WTC11 (cell line): ENCODE results near the gene PFDN1. TPM values are rescaled to one million over a fixed set of nuclear protein-coding genes. Genes with fewer than 3 reads are reported as not detected.
"Not testable (repeated sequence)": the region's sequence is repeated elsewhere in the genome, so short reads cannot be mapped to it uniquely, and the experiment has no call there.

ENCODE experiments used
- ATAC-seq: fragments of 200-7000 bp; cut with Tn5 transposase; 2 replicates; pipeline ENCODE4 v1.10.0; 2021; ENCODE audit warnings: mild to moderate bottlenecking, moderate library complexity
- CTCF ChIA-PET: fragments of 300-600 bp; sonication (Branson Sonifier 250); formaldehyde crosslinking; loops from one replicate; lab custom pipeline; 2021; ENCODE audit warnings: antibody characterized with exemption; lab: Charles Lee
- POLR2A ChIA-PET: fragments of 350-600 bp; sonication (Branson Sonifier 250); formaldehyde crosslinking; loops from one replicate; lab custom pipeline; 2021; ENCODE audit warnings: antibody characterized with exemption; lab: Charles Lee
- DNase-seq: peaks from one replicate; pipeline ENCODE4 v3.0.0; 2021; ENCODE audit warnings: low spot score
- H3K27ac Mint-ChIP-seq: 2 replicates; pipeline ENCODE4 v1.8.0; 2021; ENCODE audit warnings: mixed read lengths
- H3K27me3 Mint-ChIP-seq: 2 replicates; pipeline ENCODE4 v1.8.0; 2021; ENCODE audit warnings: low read depth, mild to moderate bottlenecking, moderate library complexity, mixed read lengths
- H3K36me3 Mint-ChIP-seq: 2 replicates; pipeline ENCODE4 v1.8.0; 2021; ENCODE audit warnings: mixed read lengths
- H3K4me1 Mint-ChIP-seq: 2 replicates; pipeline ENCODE4 v1.8.0; 2022; ENCODE audit warnings: mixed read lengths
- H3K4me3 Mint-ChIP-seq: 2 replicates; pipeline ENCODE4 v1.8.0; 2021; ENCODE audit warnings: mild to moderate bottlenecking, moderate library complexity, mixed read lengths
- H3K9me3 Mint-ChIP-seq: 2 replicates; pipeline ENCODE4 v1.8.0; 2021; ENCODE audit warnings: mixed read lengths
- CBFB ChIP-seq: sonication (generic); formaldehyde crosslinking; IDR thresholded peaks from 2 replicates; pipeline ENCODE4 v1.8.1; 2022; ENCODE audit warnings: mild to moderate bottlenecking, low read depth, missing genetic modification reagents
- FOXK1 ChIP-seq: sonication (generic); formaldehyde crosslinking; IDR thresholded peaks from 2 replicates; pipeline ENCODE4 v1.8.0; 2022; ENCODE audit warnings: mild to moderate bottlenecking, moderate library complexity, missing genetic modification reagents
- JAZF1 ChIP-seq: fragments of 250-450 bp; sonication (Bioruptor Pico); IDR thresholded peaks from 2 replicates; pipeline ENCODE4 v1.9.0; 2021; ENCODE audit warnings: moderate library complexity, mild to moderate bottlenecking, inconsistent platforms
- NFE2L1 ChIP-seq: sonication (generic); formaldehyde crosslinking; IDR thresholded peaks from 2 replicates; pipeline ENCODE4 v1.8.1; 2023; ENCODE audit warnings: missing genetic modification reagents
- NFYB ChIP-seq: sonication (generic); formaldehyde crosslinking; conservative IDR thresholded peaks from 2 replicates; pipeline ENCODE4 v1.8.0; 2022; ENCODE audit warnings: low read depth, missing genetic modification reagents
- PRRX2 ChIP-seq: fragments of 250-450 bp; sonication (Bioruptor Pico); IDR thresholded peaks from 2 replicates; pipeline ENCODE4 v1.8.0; 2021; ENCODE audit warnings: mild to moderate bottlenecking
- RELA ChIP-seq: sonication (generic); formaldehyde crosslinking; IDR thresholded peaks from 2 replicates; pipeline ENCODE4 v1.8.1; 2022; ENCODE audit warnings: missing genetic modification reagents, mild to moderate bottlenecking, borderline replicate concordance
- SOX15 ChIP-seq: fragments of 250-450 bp; sonication (Bioruptor Pico); IDR thresholded peaks from 2 replicates; pipeline ENCODE4 v1.9.0; 2021; ENCODE audit warnings: mild to moderate bottlenecking
- TCF7 ChIP-seq: sonication (generic); formaldehyde crosslinking; IDR thresholded peaks from 2 replicates; pipeline ENCODE4 v1.8.0; 2022; ENCODE audit warnings: mild to moderate bottlenecking, low read depth, missing genetic modification reagents, moderate library complexity
- TEAD4 ChIP-seq: sonication (generic); formaldehyde crosslinking; IDR thresholded peaks from 2 replicates; pipeline ENCODE4 v1.8.0; 2022; ENCODE audit warnings: mild to moderate bottlenecking, missing genetic modification reagents
- ZNF671 ChIP-seq: fragments of 250-450 bp; sonication (Bioruptor Pico); IDR thresholded peaks from 2 replicates; pipeline ENCODE4 v1.8.0; 2021; ENCODE audit warnings: mild to moderate bottlenecking
- total RNA-seq: library from RNA; stranded (reverse); gene quantifications from 3 replicates; pipeline ENCODE4 v1.2.3, GENCODE V29; 2021
- TF ChIP-seq, protein P1 (sequence below): fragments of 250-450 bp; sonication (Bioruptor Pico); IDR thresholded peaks from 2 replicates; pipeline ENCODE4 v1.9.0; 2021; ENCODE audit warnings: mild to moderate bottlenecking, borderline replicate concordance
- TF ChIP-seq, protein P2 (sequence below): fragments of 250-450 bp; sonication (Bioruptor Pico); IDR thresholded peaks from 2 replicates; pipeline ENCODE4 v1.9.0; 2021; ENCODE audit warnings: mild to moderate bottlenecking
- TF ChIP-seq, protein P3 (sequence below): sonication (generic); formaldehyde crosslinking; IDR thresholded peaks from 2 replicates; pipeline ENCODE4 v1.8.1; 2022; ENCODE audit warnings: low read depth, mild to moderate bottlenecking, moderate library complexity, missing genetic modification reagents, borderline replicate concordance
- TF ChIP-seq, protein P4 (sequence below): sonication (generic); formaldehyde crosslinking; IDR thresholded peaks from 2 replicates; pipeline ENCODE4 v1.8.1; 2022; ENCODE audit warnings: missing genetic modification reagents, borderline replicate concordance
- TF ChIP-seq, protein P5 (sequence below): sonication (generic); formaldehyde crosslinking; IDR thresholded peaks from 2 replicates; pipeline ENCODE4 v1.8.0; 2022; ENCODE audit warnings: mild to moderate bottlenecking, missing genetic modification reagents

Gene PFDN1
- total RNA-seq, 1 experiment from 2014 or later, result 44.1 TPM

DNA sequence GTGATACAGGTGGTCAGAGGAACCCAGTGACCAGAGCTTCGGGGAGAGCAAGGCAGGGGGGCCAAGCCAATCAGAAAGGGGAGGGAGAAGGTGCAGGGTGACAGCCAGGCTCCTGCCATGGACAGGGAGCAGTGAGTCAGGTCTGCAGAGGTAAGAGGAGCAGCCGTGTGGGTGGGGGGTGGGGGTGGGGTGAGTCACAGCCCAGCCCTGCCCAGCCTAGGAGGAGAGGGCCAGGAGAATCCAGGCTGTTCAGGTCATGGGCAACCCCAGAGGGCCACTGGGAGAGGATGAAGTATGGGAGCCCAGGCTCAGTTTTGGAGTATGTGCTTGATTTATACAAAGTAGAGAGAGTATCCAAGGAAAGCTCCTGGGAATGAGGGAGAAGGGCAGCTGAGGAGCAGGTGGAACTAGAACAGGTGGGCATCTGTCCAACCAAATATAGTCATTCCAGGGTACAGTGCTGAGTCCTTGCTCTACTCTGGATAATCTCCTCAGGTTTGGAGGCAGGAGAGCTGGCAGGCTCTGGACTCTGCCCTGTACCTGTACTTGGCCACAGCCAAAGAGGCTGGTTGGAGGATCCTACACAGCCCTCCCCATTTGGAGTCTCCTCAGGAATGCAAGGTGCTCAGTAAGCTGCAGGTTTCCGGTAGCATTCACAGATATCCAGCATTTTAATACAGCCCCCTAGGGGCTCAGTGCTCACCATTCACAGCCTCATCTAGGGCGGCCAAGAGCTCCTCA is 42.0 kb upstream of the PFDN1 start:
- DNase-seq (no peak), ATAC-seq (peak; percentile 21)
- Mint-ChIP-seq H3K36me3 (no peaks in the 10 kb centered on the region), H3K4me3 (peak overlapping the region; percentile 66), H3K27me3 (peaks cover 11% of the 10 kb centered on the region), H3K9me3 (no peaks in the 10 kb centered on the region), H3K4me1 (peaks cover 27% of the 10 kb centered on the region), H3K27ac (no peak overlapping the region)
- CTCF ChIA-PET, result interaction anchor here (0.7 to 15.0 kb wide), 28 partner anchors 8 to 355 kb away, joined by 4 to 621 read pairs (median 9); partner anchors contain the start of genes PFDN1, SLC4A9, SRA1 and ZMAT2
- TF ChIP-seq NFYB (CRISPR knock-in tag) (no peak), FOXK1 (CRISPR knock-in tag) (no peak), JAZF1 (no peak), RELA (CRISPR knock-in tag) (no peak), PRRX2 (CRISPR knock-in tag) (no peak), NFE2L1 (CRISPR knock-in tag) (no peak), TCF7 (CRISPR knock-in tag) (no peak), TEAD4 (no peak), SOX15 (CRISPR knock-in tag) (no peak), ZNF671 (CRISPR knock-in tag) (no peak), CBFB (CRISPR knock-in tag) (no peak)
- TF ChIP-seq, protein P1, sequence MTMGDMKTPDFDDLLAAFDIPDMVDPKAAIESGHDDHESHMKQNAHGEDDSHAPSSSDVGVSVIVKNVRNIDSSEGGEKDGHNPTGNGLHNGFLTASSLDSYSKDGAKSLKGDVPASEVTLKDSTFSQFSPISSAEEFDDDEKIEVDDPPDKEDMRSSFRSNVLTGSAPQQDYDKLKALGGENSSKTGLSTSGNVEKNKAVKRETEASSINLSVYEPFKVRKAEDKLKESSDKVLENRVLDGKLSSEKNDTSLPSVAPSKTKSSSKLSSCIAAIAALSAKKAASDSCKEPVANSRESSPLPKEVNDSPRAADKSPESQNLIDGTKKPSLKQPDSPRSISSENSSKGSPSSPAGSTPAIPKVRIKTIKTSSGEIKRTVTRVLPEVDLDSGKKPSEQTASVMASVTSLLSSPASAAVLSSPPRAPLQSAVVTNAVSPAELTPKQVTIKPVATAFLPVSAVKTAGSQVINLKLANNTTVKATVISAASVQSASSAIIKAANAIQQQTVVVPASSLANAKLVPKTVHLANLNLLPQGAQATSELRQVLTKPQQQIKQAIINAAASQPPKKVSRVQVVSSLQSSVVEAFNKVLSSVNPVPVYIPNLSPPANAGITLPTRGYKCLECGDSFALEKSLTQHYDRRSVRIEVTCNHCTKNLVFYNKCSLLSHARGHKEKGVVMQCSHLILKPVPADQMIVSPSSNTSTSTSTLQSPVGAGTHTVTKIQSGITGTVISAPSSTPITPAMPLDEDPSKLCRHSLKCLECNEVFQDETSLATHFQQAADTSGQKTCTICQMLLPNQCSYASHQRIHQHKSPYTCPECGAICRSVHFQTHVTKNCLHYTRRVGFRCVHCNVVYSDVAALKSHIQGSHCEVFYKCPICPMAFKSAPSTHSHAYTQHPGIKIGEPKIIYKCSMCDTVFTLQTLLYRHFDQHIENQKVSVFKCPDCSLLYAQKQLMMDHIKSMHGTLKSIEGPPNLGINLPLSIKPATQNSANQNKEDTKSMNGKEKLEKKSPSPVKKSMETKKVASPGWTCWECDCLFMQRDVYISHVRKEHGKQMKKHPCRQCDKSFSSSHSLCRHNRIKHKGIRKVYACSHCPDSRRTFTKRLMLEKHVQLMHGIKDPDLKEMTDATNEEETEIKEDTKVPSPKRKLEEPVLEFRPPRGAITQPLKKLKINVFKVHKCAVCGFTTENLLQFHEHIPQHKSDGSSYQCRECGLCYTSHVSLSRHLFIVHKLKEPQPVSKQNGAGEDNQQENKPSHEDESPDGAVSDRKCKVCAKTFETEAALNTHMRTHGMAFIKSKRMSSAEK, result no peak
- TF ChIP-seq, protein P2, sequence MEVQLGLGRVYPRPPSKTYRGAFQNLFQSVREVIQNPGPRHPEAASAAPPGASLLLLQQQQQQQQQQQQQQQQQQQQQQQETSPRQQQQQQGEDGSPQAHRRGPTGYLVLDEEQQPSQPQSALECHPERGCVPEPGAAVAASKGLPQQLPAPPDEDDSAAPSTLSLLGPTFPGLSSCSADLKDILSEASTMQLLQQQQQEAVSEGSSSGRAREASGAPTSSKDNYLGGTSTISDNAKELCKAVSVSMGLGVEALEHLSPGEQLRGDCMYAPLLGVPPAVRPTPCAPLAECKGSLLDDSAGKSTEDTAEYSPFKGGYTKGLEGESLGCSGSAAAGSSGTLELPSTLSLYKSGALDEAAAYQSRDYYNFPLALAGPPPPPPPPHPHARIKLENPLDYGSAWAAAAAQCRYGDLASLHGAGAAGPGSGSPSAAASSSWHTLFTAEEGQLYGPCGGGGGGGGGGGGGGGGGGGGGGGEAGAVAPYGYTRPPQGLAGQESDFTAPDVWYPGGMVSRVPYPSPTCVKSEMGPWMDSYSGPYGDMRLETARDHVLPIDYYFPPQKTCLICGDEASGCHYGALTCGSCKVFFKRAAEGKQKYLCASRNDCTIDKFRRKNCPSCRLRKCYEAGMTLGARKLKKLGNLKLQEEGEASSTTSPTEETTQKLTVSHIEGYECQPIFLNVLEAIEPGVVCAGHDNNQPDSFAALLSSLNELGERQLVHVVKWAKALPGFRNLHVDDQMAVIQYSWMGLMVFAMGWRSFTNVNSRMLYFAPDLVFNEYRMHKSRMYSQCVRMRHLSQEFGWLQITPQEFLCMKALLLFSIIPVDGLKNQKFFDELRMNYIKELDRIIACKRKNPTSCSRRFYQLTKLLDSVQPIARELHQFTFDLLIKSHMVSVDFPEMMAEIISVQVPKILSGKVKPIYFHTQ (CRISPR knock-in tag), result no peak
- TF ChIP-seq, protein P3, sequence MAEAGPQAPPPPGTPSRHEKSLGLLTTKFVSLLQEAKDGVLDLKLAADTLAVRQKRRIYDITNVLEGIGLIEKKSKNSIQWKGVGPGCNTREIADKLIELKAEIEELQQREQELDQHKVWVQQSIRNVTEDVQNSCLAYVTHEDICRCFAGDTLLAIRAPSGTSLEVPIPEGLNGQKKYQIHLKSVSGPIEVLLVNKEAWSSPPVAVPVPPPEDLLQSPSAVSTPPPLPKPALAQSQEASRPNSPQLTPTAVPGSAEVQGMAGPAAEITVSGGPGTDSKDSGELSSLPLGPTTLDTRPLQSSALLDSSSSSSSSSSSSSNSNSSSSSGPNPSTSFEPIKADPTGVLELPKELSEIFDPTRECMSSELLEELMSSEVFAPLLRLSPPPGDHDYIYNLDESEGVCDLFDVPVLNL (CRISPR knock-in tag), result no peak
- TF ChIP-seq, protein P4, sequence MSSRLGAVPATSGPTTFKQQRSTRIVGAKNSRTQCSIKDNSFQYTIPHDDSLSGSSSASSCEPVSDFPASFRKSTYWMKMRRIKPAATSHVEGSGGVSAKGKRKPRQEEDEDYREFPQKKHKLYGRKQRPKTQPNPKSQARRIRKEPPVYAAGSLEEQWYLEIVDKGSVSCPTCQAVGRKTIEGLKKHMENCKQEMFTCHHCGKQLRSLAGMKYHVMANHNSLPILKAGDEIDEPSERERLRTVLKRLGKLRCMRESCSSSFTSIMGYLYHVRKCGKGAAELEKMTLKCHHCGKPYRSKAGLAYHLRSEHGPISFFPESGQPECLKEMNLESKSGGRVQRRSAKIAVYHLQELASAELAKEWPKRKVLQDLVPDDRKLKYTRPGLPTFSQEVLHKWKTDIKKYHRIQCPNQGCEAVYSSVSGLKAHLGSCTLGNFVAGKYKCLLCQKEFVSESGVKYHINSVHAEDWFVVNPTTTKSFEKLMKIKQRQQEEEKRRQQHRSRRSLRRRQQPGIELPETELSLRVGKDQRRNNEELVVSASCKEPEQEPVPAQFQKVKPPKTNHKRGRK (CRISPR knock-in tag), result no peak
- TF ChIP-seq, protein P5, sequence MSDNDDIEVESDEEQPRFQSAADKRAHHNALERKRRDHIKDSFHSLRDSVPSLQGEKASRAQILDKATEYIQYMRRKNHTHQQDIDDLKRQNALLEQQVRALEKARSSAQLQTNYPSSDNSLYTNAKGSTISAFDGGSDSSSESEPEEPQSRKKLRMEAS, result no peak
- POLR2A ChIA-PET, result interaction anchor here (0.5 to 2.3 kb wide), 3 partner anchors 19 to 104 kb away, joined by 3 to 28 read pairs (median 24); no protein-coding TSS in a partner anchor

DNA sequence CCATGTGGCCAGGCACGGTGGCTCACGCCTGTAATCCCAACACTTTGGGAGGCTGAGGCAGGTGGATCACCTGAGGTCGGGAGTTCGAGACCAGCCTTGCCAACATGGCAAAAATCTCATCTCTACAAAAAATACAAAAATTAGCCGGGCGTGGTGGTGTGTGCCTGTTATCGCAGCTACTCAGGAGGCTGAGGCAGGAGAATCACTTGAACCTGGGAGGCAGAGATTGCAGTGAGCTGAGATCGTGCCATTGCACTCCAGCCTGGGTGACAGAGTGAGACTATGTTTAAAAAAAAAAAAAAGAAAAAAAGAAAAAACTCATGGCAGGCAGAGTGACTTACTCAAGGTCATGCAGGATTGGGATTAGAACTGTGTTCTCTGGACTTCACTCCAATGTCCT is 40.9 kb upstream of the PFDN1 start:
- H3K36me3 Mint-ChIP-seq, ATAC-seq, H3K27ac Mint-ChIP-seq, POLR2A ChIA-PET, H3K9me3 Mint-ChIP-seq, DNase-seq, H3K4me3 Mint-ChIP-seq: not testable (repeated sequence)
- peaks cover 27% of the 10 kb centered on the region for H3K4me1 Mint-ChIP-seq
- CTCF ChIA-PET, result interaction anchor here (4.3 to 15.0 kb wide), 2 partner anchors 16 to 101 kb away, joined by 79 to 621 read pairs; no protein-coding TSS in a partner anchor
- H3K27me3 Mint-ChIP-seq, result peaks cover 11% of the 10 kb centered on the region
